Stimulated activated naive CD8-positive, alpha-beta T cell treated with anti-CD3 and anti-CD28 coated beads, Interleukin-15, Interleukin-2, amounts not matched to agents 100 ng/mL and 50 ng/mL, for 24 hours (primary cell): ENCODE data around the gene TM2D1.

Source experiments
- H3K27ac Mint-ChIP-seq: one replicate; pipeline ENCODE4 v1.8.0; 2021; ENCODE audit warnings: mild to moderate bottlenecking, mixed read lengths
- H3K27me3 Mint-ChIP-seq: one replicate; pipeline ENCODE4 v1.8.0; 2021; ENCODE audit warnings: mixed read lengths
- H3K36me3 Mint-ChIP-seq: one replicate; pipeline ENCODE4 v1.8.0; 2021; ENCODE audit warnings: low read depth, mixed read lengths
- H3K4me1 Mint-ChIP-seq: one replicate; pipeline ENCODE4 v1.8.0; 2021; ENCODE audit warnings: low read depth, mixed read lengths
- H3K4me3 Mint-ChIP-seq: one replicate; pipeline ENCODE4 v1.8.0; 2021; ENCODE audit warnings: mild to moderate bottlenecking, mixed read lengths
- H3K9me3 Mint-ChIP-seq: one replicate; pipeline ENCODE4 v1.8.0; 2021; ENCODE audit warnings: mixed read lengths

Gene TM2D1

GRCh38 chr1:61640531-61641530 lies 84.1 kb downstream of the TM2D1 start:
- H3K36me3 Mint-ChIP-seq: no peaks in the 10 kb centered on the region
- peak overlapping the region; percentile 64 for H3K27ac Mint-ChIP-seq
- H3K27me3 Mint-ChIP-seq: no peaks in the 10 kb centered on the region
- H3K9me3 Mint-ChIP-seq: no peaks in the 10 kb centered on the region
- H3K4me1 Mint-ChIP-seq: peaks cover 11% of the 10 kb centered on the region
- peak overlapping the region; percentile 60 for H3K4me3 Mint-ChIP-seq

- Mint-ChIP-seq H3K9me3 (no peaks in the 10 kb centered on the region), H3K27ac (no peak overlapping the region), H3K27me3 (no peaks in the 10 kb centered on the region), H3K4me1 (peaks cover 11% of the 10 kb centered on the region), H3K4me3 (no peak overlapping the region), H3K36me3 (no peaks in the 10 kb centered on the region)
These were observed 85.2 kb downstream of the TM2D1 start for GRCh38 chr1:61639608-61640336.

DNA sequence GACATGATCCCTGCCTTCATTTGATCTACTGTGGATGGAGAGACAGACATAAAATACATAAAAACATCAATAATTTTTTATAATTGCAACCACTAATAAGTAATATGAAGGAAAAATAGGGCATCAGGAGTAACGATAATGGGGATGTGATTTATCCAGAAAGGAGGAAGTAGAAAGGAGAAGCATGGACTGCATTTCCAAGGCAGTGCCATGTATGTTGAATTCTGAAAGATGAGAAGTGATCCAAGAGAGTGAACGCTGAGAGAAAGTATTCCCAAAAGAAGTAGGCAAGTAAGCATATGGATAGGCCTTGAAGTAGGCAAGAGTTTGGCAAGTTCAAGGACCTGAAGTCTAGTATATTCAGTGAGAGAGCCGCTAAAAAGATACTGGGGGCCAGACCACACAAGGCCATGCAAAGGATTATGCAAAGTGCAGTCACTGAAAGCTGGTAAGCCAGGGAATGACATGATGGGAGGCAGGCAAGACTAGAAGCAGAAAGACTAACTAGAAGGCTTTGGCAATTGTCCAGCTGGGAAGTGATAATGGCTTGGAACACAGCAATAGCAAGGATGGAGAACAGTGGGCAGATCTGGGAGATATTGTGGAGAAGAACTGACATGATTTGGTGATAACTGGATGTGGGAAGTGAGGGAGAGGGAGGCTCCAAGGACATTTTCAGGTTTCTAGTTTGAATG lies 85.9 kb downstream of the TM2D1 start:
- H3K36me3 Mint-ChIP-seq: no peaks in the 10 kb centered on the region
- no peaks in the 10 kb centered on the region for H3K27me3 Mint-ChIP-seq
- H3K27ac Mint-ChIP-seq: no peak overlapping the region
- no peaks in the 10 kb centered on the region for H3K9me3 Mint-ChIP-seq
- H3K4me1 Mint-ChIP-seq: peaks cover 11% of the 10 kb centered on the region
- no peak overlapping the region for H3K4me3 Mint-ChIP-seq

DNA sequence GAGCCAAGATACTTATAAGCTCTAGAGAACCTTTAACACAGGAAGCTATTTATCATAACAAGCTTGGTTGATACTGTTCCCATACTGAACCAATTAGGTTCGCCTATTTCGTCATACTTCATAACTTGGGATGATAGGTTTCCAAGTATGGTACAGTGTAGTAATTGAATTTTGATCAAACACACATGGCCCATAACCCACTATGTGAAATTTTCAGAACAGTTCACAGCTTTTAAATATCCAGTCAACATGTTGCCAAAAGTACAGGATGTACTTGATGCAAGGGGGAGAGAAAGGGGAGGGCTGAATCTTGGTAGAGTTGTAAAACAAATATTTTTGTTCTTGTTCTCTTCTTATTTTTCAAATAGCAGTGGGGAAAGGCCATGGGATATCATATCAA lies 86.6 kb downstream of the TM2D1 start:
- Mint-ChIP-seq H3K36me3 (no peaks in the 10 kb centered on the region), H3K4me3 (no peak overlapping the region), H3K9me3 (no peaks in the 10 kb centered on the region)

GRCh38 chr1:61637470-61637869 lies 87.5 kb downstream of the TM2D1 start:
- Mint-ChIP-seq H3K36me3 (no peaks in the 10 kb centered on the region), H3K27ac (no peak overlapping the region), H3K4me1 (peaks cover 11% of the 10 kb centered on the region), H3K4me3 (no peak overlapping the region), H3K9me3 (no peaks in the 10 kb centered on the region), H3K27me3 (no peaks in the 10 kb centered on the region)

More for the DNA sequence above, 86.6 kb downstream of the TM2D1 start:
- Mint-ChIP-seq H3K27me3 (no peaks in the 10 kb centered on the region), H3K27ac (no peak overlapping the region), H3K4me1 (peaks cover 11% of the 10 kb centered on the region)

GRCh38 chr1:61636814-61637213 lies 88.1 kb downstream of the TM2D1 start:
- no peak overlapping the region for H3K27ac Mint-ChIP-seq
- no peaks in the 10 kb centered on the region for H3K27me3 Mint-ChIP-seq
- no peaks in the 10 kb centered on the region for H3K36me3 Mint-ChIP-seq
- H3K9me3 Mint-ChIP-seq: no peaks in the 10 kb centered on the region
- H3K4me1 Mint-ChIP-seq: peaks cover 10% of the 10 kb centered on the region
- H3K4me3 Mint-ChIP-seq: no peak overlapping the region

DNA sequence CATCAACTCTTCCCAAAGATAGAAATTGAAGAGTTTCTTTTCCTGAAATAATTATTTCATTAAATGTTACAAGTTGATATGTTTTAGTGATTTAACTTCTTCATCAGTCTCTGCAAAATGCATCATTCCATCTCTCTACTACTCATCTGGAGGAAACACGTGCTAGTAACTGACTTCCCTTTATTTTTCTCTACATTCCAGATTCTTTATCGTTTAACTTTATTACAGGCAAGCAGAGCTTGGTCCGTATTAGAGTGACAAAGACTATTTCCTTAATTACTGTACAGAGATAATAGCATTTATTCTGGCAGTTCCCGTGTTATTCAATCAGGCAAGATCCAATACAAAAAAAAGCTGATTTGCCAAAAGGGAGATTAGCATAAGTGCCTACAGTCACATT lies 88.6 kb downstream of the TM2D1 start:
- Mint-ChIP-seq H3K36me3 (no peaks in the 10 kb centered on the region), H3K27ac (no peak overlapping the region), H3K27me3 (no peaks in the 10 kb centered on the region)

DNA sequence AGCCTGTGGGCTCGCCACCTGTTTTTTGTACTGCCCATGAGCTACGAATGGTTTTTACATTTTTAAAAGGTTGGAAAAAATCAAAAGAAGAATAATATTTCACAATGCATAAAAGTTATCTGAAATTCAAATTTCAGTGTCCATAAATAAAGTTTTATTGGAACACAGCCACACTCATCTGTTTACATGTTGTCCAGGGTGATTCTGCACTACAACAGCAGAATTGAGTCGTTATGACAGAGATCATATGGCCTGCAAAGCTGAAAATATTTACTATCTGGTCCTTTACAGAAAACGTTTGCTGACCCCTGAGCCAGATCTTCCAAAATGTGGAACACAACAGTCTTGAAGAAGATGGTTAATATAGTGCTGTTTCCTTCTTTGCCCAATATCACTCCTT lies 89.4 kb downstream of the TM2D1 start:
- H3K27me3 Mint-ChIP-seq: no peaks in the 10 kb centered on the region

More for the DNA sequence above, 88.6 kb downstream of the TM2D1 start:
- Mint-ChIP-seq H3K4me3 (no peak overlapping the region), H3K4me1 (peaks cover 5% of the 10 kb centered on the region), H3K9me3 (no peaks in the 10 kb centered on the region)

GRCh38 chr1:61631436-61631835 lies 93.5 kb downstream of the TM2D1 start:
- no peak overlapping the region for H3K4me3 Mint-ChIP-seq
- no peaks in the 10 kb centered on the region for H3K9me3 Mint-ChIP-seq

More for the DNA sequence above, 89.4 kb downstream of the TM2D1 start:
- Mint-ChIP-seq H3K27ac (no peak overlapping the region), H3K4me1 (no peaks in the 10 kb centered on the region), H3K36me3 (no peaks in the 10 kb centered on the region), H3K4me3 (no peak overlapping the region), H3K9me3 (no peaks in the 10 kb centered on the region)

More at GRCh38 chr1:61631436-61631835, 93.5 kb downstream of the TM2D1 start:
- H3K36me3 Mint-ChIP-seq: no peaks in the 10 kb centered on the region
- H3K27ac Mint-ChIP-seq: no peak overlapping the region
- H3K4me1 Mint-ChIP-seq: no peaks in the 10 kb centered on the region
- H3K27me3 Mint-ChIP-seq: no peaks in the 10 kb centered on the region
